HG02981 (cell line): ENCODE results near the gene KCNK10.

Experiments used
- ATAC-seq: cut with Tn5 transposase; IDR thresholded peaks from one replicate; pipeline ENCODE4 v1.9.1; 2021; ENCODE audit warnings: mild to moderate bottlenecking, moderate library complexity; ENCODE audit not compliant: unreplicated experiment

The KCNK10 gene

GRCh38 chr14:88321692-88322503, 1.2 kb downstream of the KCNK10 start:
- ATAC-seq = no peak

- ATAC-seq = no peak
Measured at GRCh38 chr14:88318406-88318805, 4.7 kb downstream of the KCNK10 start.

- ATAC-seq = no peak
Measured at GRCh38 chr14:88316521-88316920, 6.5 kb downstream of the KCNK10 start.

- ATAC-seq = no peak
Measured at GRCh38 chr14:88312257-88312656, 10.8 kb downstream of the KCNK10 start.

- no peak for ATAC-seq
Measured at GRCh38 chr14:88311780-88312179, 11.3 kb downstream of the KCNK10 start.

GRCh38 chr14:88310449-88310848, 12.6 kb downstream of the KCNK10 start:
- ATAC-seq = no peak

- no peak for ATAC-seq
Measured at GRCh38 chr14:88310021-88310420, 13.0 kb downstream of the KCNK10 start.

- ATAC-seq = no peak
Measured at GRCh38 chr14:88305528-88306322, 17.3 kb downstream of the KCNK10 start.

GRCh38 chr14:88303041-88303440, 20.0 kb downstream of the KCNK10 start:
- ATAC-seq = no peak

- ATAC-seq = no peak
Measured at GRCh38 chr14:88301381-88301780, 21.7 kb downstream of the KCNK10 start.

GRCh38 chr14:88300817-88301216, 22.3 kb downstream of the KCNK10 start:
- ATAC-seq = no peak

- no peak for ATAC-seq
Measured at GRCh38 chr14:88299865-88300530, 23.1 kb downstream of the KCNK10 start.

- ATAC-seq = no peak
Measured at GRCh38 chr14:88297306-88297705, 25.8 kb downstream of the KCNK10 start.

GRCh38 chr14:88296351-88296750, 26.7 kb downstream of the KCNK10 start:
- no peak for ATAC-seq

GRCh38 chr14:88289996-88290395, 33.1 kb downstream of the KCNK10 start:
- no peak for ATAC-seq

GRCh38 chr14:88289234-88289633, 33.8 kb downstream of the KCNK10 start:
- ATAC-seq = no peak

- ATAC-seq = no peak
Measured at GRCh38 chr14:88286309-88286708, 36.8 kb downstream of the KCNK10 start.

- ATAC-seq = no peak
Measured at GRCh38 chr14:88281447-88281846, 41.6 kb downstream of the KCNK10 start.

- no peak for ATAC-seq
Measured at GRCh38 chr14:88276923-88277596, 46.0 kb downstream of the KCNK10 start.

GRCh38 chr14:88272390-88273269, 50.4 kb downstream of the KCNK10 start:
- ATAC-seq = no peak
